H9 (cell line): ENCODE measurements around the gene LGALS9. TPM values are rescaled to one million over a fixed set of nuclear protein-coding genes. Genes with fewer than 3 reads are reported as not detected.

Source experiments
- DNase-seq: peaks from one replicate; pipeline ENCODE4 v3.0.0-alpha.2; 2017
- H2AFZ ChIP-seq: one replicate; pipeline ENCODE4 v1.6.1; 2013; ENCODE audit warnings: mild to moderate bottlenecking, low read length, control low read depth, moderate library complexity
- H2AK5ac ChIP-seq: 2 replicates; pipeline ENCODE4 v1.6.1; 2013; ENCODE audit warnings: low read length, control low read depth, mixed read lengths; ENCODE audit not compliant: insufficient read length
- H2BK120ac ChIP-seq: one replicate; pipeline ENCODE4 v1.6.1; 2013; ENCODE audit warnings: low read depth, mild to moderate bottlenecking, low read length, control low read depth, inconsistent platforms; ENCODE audit not compliant: poor library complexity, severe bottlenecking
- H2BK12ac ChIP-seq: 2 replicates; pipeline ENCODE4 v1.6.1; 2013; ENCODE audit warnings: low read length, control low read depth, mixed read lengths, low read depth; ENCODE audit not compliant: insufficient read length
- H2BK15ac ChIP-seq: 2 replicates; pipeline ENCODE4 v1.6.1; 2013; ENCODE audit warnings: low read depth, low read length, control low read depth
- H2BK20ac ChIP-seq: one replicate; pipeline ENCODE4 v1.6.1; 2013; ENCODE audit warnings: low read depth, mild to moderate bottlenecking, low read length, control low read depth, inconsistent platforms; ENCODE audit not compliant: poor library complexity, severe bottlenecking
- H2BK5ac ChIP-seq: 2 replicates; pipeline ENCODE4 v1.6.1; 2013; ENCODE audit warnings: low read length, control low read depth, mixed read lengths; ENCODE audit not compliant: insufficient read length
- H3K14ac ChIP-seq: 2 replicates; pipeline ENCODE4 v1.6.1; 2013; ENCODE audit warnings: low read length, control low read depth; ENCODE audit not compliant: insufficient read depth
- H3K18ac ChIP-seq: 2 replicates; pipeline ENCODE4 v1.6.1; 2013; ENCODE audit warnings: low read depth, mild to moderate bottlenecking, mixed read lengths, low read length, control low read depth; ENCODE audit not compliant: insufficient read length
- H3K23ac ChIP-seq: 2 replicates; pipeline ENCODE4 v1.6.1; 2013; ENCODE audit warnings: low read length, control low read depth, mixed read lengths, low read depth; ENCODE audit not compliant: insufficient read length
- H3K23me2 ChIP-seq: 2 replicates; pipeline ENCODE4 v1.6.1; 2013; ENCODE audit warnings: low read depth, mild to moderate bottlenecking, mixed read lengths, low read length, control low read depth; ENCODE audit not compliant: insufficient read length, poor library complexity, severe bottlenecking
- H3K27ac ChIP-seq: 2 replicates; pipeline ENCODE4 v1.5.1; 2013; ENCODE audit warnings: low read length, control low read depth, mixed read lengths, low read depth; ENCODE audit not compliant: insufficient read length
- H3K27me3 ChIP-seq: 2 replicates; pipeline ENCODE4 v1.6.1; 2013; ENCODE audit warnings: low read length, control low read depth, inconsistent platforms; ENCODE audit not compliant: insufficient read depth
- H3K4ac ChIP-seq: 2 replicates; pipeline ENCODE4 v1.6.1; 2013; ENCODE audit warnings: low read depth, mild to moderate bottlenecking, control low read depth, inconsistent platforms, low read length, moderate library complexity
- H3K4me1 ChIP-seq: 2 replicates; pipeline ENCODE4 v1.6.1; 2013; ENCODE audit warnings: low read length, control low read depth, inconsistent platforms; ENCODE audit not compliant: insufficient read depth
- H3K4me2 ChIP-seq: 2 replicates; pipeline ENCODE4 v1.6.1; 2013; ENCODE audit warnings: low read length, control low read depth, mixed read lengths; ENCODE audit not compliant: insufficient read length, insufficient read depth
- H3K56ac ChIP-seq: 2 replicates; pipeline ENCODE4 v1.6.1; 2013; ENCODE audit warnings: low read depth, mild to moderate bottlenecking, mixed read lengths, low read length, control low read depth; ENCODE audit not compliant: insufficient read length
- H3K79me1 ChIP-seq: 2 replicates; pipeline ENCODE4 v1.6.1; 2013; ENCODE audit warnings: low read depth, mild to moderate bottlenecking, moderate library complexity, low read length, control low read depth, inconsistent platforms; ENCODE audit not compliant: insufficient read depth, poor library complexity, severe bottlenecking
- H3K79me2 ChIP-seq: 2 replicates; pipeline ENCODE4 v1.6.1; 2013; ENCODE audit warnings: low read length, control low read depth, inconsistent platforms; ENCODE audit not compliant: insufficient read depth
- H3K9ac ChIP-seq: 2 replicates; pipeline ENCODE4 v1.6.1; 2013; ENCODE audit warnings: low read length, control low read depth, mixed read lengths; ENCODE audit not compliant: insufficient read length; ENCODE audit errors: extremely low read depth
- H3K9me3 ChIP-seq: one replicate; pipeline ENCODE4 v1.6.1; 2013; ENCODE audit warnings: low read depth, low read length, inconsistent platforms; ENCODE audit not compliant: control insufficient read depth
- H3T11ph ChIP-seq: one replicate; pipeline ENCODE4 v1.6.1; 2013; ENCODE audit warnings: mild to moderate bottlenecking, low read length, control low read depth, inconsistent platforms
- H4K20me1 ChIP-seq: one replicate; pipeline ENCODE4 v1.6.1; 2013; ENCODE audit not compliant: control insufficient read depth, insufficient read length, insufficient read depth
- H4K5ac ChIP-seq: 2 replicates; pipeline ENCODE4 v1.6.1; 2013; ENCODE audit warnings: low read depth, mild to moderate bottlenecking, mixed read lengths, low read length, control low read depth; ENCODE audit not compliant: insufficient read length
- H4K8ac ChIP-seq: replicated peaks from 2 replicates; pipeline ENCODE4 v1.6.1; 2013; ENCODE audit warnings: low read length, control low read depth, mixed read lengths, low read depth; ENCODE audit not compliant: insufficient read length
- H4K91ac ChIP-seq: 2 replicates; pipeline ENCODE4 v1.6.1; 2013; ENCODE audit warnings: low read depth, mild to moderate bottlenecking, moderate library complexity, mixed read lengths, low read length, control low read depth; ENCODE audit not compliant: insufficient read length
- H3K27ac Mint-ChIP-seq, 3 experiments: 2 replicates in 2 of 3; 3 replicates in 1 of 3; pipeline ENCODE4 v1.8.0; 2020 to 2021; ENCODE audit warnings: mixed read lengths in 3 of 3, mild to moderate bottlenecking in 1 of 3, moderate library complexity in 1 of 3
- H3K27me3 Mint-ChIP-seq: 2 replicates; pipeline ENCODE4 v1.8.0; 2021; ENCODE audit warnings: low read depth, mild to moderate bottlenecking, moderate library complexity, mixed read lengths
- H3K36me3 Mint-ChIP-seq, 3 experiments: 2 replicates in 2 of 3; 3 replicates in 1 of 3; pipeline ENCODE4 v1.8.0; 2020 to 2021; ENCODE audit warnings: low read depth in 3 of 3, mixed read lengths in 3 of 3; ENCODE audit not compliant: insufficient read depth in 1 of 3
- H3K4me1 Mint-ChIP-seq, 2 experiments: 2 replicates each; pipeline ENCODE4 v1.8.0; 2020; ENCODE audit warnings: mixed read lengths in 2 of 2
- H3K4me3 Mint-ChIP-seq, 2 experiments: 2 replicates in 1 of 2; 3 replicates in 1 of 2; pipeline ENCODE4 v1.8.0; 2020 to 2021; ENCODE audit warnings: mild to moderate bottlenecking in 2 of 2, mixed read lengths in 2 of 2, moderate library complexity in 1 of 2
- H3K9me3 Mint-ChIP-seq, 2 experiments: 2 replicates in 1 of 2; 3 replicates in 1 of 2; pipeline ENCODE4 v1.8.0; 2020; ENCODE audit warnings: mild to moderate bottlenecking in 2 of 2, mixed read lengths in 2 of 2, moderate library complexity in 1 of 2
- CTCF ChIP-seq: fragments of 200-600 bp; sonication (generic); conservative IDR thresholded peaks from 3 replicates; pipeline ENCODE4 v1.8.0; 2021; ENCODE audit warnings: antibody characterized with exemption, mild to moderate bottlenecking
- WGBS: extraction: QIAGEN DNeasy Blood & Tissue Kit; methylation state at CpG from one replicate; pipeline ENCODE4 v1.1.7; 2013; ENCODE audit warnings: missing lambda C conversion rate, low lambda C conversion rate, mixed read lengths; ENCODE audit not compliant: insufficient read length; ENCODE audit errors: extremely low coverage; 5-methylcytosine and 5-hydroxymethylcytosine counted together
- total RNA-seq: library from RNA; stranded (reverse); gene quantifications from 2 replicates; pipeline ENCODE4 v1.2.1, GENCODE V29; 2021

The LGALS9 gene
- total RNA-seq, 1 experiment from 2014 or later: 2.5 TPM

GRCh38 chr17:27621536-27621935 is 9.5 kb upstream of the LGALS9 start:
- no peak overlapping the region for H2BK12ac ChIP-seq
- no peaks in the 10 kb centered on the region for H4K20me1 ChIP-seq
- H2AFZ ChIP-seq: no peak overlapping the region
- H3K23ac ChIP-seq: no peak overlapping the region
- no peak overlapping the region for H4K8ac ChIP-seq
- Mint-ChIP-seq H3K4me1 (no peaks in the 10 kb centered on the region), H3K4me3 (no peak overlapping the region), H3K36me3 (peaks cover 7 to 59% (median 43%) of the 10 kb centered on the region in 3 experiments; a peak in 6 of 7 replicates), H3K27me3 (no peaks in the 10 kb centered on the region), H3K27ac (peak overlapping the region in 1 of 3 experiments; percentile 69; a peak in 1 of 7 replicates), H3K9me3 (no peaks in the 10 kb centered on the region)
- H3K79me1 ChIP-seq: no peaks in the 10 kb centered on the region
- H3K9me3 ChIP-seq: no peaks in the 10 kb centered on the region
- H3K79me2 ChIP-seq: no peaks in the 10 kb centered on the region
- H2BK5ac ChIP-seq: no peak overlapping the region
- H4K5ac ChIP-seq: no peak overlapping the region
- no CpG with 5 or more reads among the region's 4 CpGs for WGBS
- no peak for TF ChIP-seq CTCF
- H3K4me2 ChIP-seq: no peak overlapping the region
- DNase-seq: no peak
- H3T11ph ChIP-seq: no peak overlapping the region
- no peak overlapping the region for H3K14ac ChIP-seq
- H4K91ac ChIP-seq: no peak overlapping the region
- no peak overlapping the region for H2BK20ac ChIP-seq
- H3K18ac ChIP-seq: no peak overlapping the region
- no peaks in the 10 kb centered on the region for H3K27me3 ChIP-seq
- H3K27ac ChIP-seq: no peak overlapping the region
- no peaks in the 10 kb centered on the region for H3K23me2 ChIP-seq
- H2BK15ac ChIP-seq: no peak overlapping the region
- H3K4ac ChIP-seq: no peak overlapping the region
- no peak overlapping the region for H2BK120ac ChIP-seq
- H3K4me1 ChIP-seq: no peaks in the 10 kb centered on the region
- H3K9ac ChIP-seq: no peak overlapping the region
- H3K56ac ChIP-seq: no peak overlapping the region
- no peak overlapping the region for H2AK5ac ChIP-seq
